GM19328 (cell line): ENCODE measurements around the gene SPATS2L.
A peak's percentile ranks its signal among the peaks of the same experiment; 100 is the strongest.

Source experiments
- ATAC-seq: cut with Tn5 transposase; IDR thresholded peaks from one replicate; pipeline ENCODE4 v1.9.1; 2021; ENCODE audit warnings: mild to moderate bottlenecking, moderate library complexity; ENCODE audit not compliant: unreplicated experiment

Gene SPATS2L, protein sequence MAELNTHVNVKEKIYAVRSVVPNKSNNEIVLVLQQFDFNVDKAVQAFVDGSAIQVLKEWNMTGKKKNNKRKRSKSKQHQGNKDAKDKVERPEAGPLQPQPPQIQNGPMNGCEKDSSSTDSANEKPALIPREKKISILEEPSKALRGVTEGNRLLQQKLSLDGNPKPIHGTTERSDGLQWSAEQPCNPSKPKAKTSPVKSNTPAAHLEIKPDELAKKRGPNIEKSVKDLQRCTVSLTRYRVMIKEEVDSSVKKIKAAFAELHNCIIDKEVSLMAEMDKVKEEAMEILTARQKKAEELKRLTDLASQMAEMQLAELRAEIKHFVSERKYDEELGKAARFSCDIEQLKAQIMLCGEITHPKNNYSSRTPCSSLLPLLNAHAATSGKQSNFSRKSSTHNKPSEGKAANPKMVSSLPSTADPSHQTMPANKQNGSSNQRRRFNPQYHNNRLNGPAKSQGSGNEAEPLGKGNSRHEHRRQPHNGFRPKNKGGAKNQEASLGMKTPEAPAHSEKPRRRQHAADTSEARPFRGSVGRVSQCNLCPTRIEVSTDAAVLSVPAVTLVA

GRCh38 chr2:200306196-200306930 lies at the start of gene SPATS2L:
SPATS2L (plus strand) TSS chr2:200306693; CDS start chr2:200389245, 82,552 bp downstream.
- ATAC-seq: peak; percentile 49

- ATAC-seq: no peak
Observed at GRCh38 chr2:200257570-200257969, 48.9 kb upstream of the SPATS2L start.

DNA sequence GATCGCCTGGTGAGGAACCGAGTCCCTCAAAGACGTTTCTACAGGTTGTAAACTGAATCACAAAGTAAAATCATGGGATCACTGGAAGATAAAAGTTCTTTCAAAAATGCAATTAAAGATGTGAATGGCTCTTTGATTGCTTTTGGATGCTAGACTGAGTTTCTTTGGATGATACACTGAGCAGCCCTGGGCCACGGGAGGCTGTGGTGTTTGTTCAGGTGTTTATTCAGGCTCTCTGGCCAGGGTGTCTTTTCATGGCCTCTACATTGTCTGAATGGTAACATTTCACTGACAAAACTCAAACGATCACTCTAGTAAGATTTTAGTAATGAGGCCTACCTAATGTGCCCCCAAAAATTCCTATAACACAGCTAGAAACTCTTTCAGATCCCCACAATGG lies 48.4 kb upstream of the SPATS2L start:
- no peak for ATAC-seq

DNA sequence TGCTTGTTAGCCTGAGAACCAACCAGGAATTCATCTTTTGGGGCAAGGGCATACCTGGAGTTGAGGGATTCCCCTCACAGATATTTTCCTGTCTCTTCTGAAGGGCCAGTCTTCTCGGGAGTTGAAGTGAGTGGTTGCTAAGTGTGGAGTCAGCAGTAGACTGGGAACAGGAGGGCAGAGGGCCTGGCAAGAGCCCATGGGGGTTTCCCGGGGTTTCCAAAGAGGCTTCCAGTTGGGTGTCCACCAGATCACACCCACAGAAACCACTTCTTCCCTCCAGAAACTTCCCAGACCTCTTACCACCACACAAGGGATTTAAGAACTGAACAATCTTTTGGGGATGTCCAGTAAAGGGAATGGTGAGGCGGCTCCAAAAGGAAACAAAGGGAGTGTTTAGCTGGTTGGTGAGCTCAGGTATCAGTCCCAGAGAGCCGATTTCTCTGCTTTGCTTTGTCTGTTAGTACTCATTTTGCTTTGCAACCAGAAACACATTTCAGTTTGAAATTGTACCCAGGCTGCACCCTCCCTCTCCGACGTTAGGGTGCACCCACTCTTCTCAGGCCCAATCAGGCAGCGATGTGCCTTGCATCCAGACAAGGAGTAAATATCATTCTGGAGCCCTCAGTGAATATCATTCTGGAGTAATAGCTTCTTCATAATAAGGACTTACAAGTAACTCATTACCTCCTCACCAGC lies 47.5 kb upstream of the SPATS2L start:
- no peak for ATAC-seq

DNA sequence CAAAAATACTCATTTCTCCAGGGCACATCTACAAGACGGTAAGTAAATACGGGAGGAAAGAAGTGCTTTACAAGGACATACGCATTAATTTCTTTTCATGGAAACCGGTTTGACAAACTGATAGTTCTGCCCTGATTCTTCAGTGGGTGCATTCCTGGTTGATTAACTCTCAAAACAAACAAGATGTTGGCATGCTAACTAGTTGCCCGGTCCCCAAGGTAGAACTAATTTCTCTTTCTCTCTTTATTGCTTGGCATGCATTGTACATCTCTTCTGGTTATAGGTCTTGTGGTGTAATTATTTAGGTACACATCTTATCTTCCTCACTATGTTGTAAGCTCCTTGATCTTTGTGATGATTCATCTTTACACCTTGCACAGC lies 46.9 kb upstream of the SPATS2L start:
- ATAC-seq: no peak

GRCh38 chr2:200262047-200262446 lies 44.4 kb upstream of the SPATS2L start:
- ATAC-seq: no peak

- ATAC-seq: no peak
Observed at GRCh38 chr2:200263279-200263678, 43.2 kb upstream of the SPATS2L start.

- no peak for ATAC-seq
Observed at GRCh38 chr2:200264631-200265030, 41.9 kb upstream of the SPATS2L start.

GRCh38 chr2:200266406-200266805 lies 40.1 kb upstream of the SPATS2L start:
- ATAC-seq: no peak

DNA sequence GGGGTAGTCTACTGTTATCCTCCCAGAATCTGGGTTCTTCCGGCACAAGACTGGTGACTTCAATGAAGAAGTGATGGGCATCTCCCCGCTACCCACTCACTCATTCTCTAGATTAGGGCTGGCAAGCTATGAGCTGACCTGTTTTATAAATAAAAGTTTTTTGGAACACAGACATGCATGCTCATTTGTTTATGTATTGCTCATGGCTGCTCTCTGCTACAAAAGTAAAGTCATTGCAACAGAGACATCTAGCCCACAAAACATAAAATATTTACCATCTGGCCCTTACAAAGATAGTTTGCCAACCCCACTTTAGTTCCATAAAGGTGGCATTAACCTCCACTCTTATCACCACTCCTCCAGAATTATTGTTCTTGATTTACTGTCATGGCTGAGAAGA lies 39.1 kb upstream of the SPATS2L start:
- ATAC-seq: no peak

- no peak for ATAC-seq
Observed at GRCh38 chr2:200270732-200271131, 35.8 kb upstream of the SPATS2L start.

DNA sequence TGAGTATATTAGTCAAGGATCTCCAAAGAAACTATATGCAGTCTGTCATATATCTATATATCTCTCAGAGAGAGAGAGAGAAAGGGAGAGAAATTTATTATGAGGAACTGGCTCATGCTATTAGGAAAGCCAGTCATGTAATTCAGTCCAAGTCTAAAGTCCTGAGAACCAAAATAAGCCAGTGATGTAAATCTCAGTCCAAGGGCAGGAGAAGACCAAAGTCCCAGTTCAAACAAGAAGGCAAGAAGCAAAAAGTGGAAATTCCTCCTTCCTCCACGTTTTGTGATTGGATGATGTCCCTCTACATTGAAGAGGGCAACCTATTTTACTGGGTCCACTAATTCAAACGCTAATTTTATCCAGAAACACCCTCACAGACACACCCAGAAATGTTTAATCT lies 34.2 kb upstream of the SPATS2L start:
- no peak for ATAC-seq

DNA sequence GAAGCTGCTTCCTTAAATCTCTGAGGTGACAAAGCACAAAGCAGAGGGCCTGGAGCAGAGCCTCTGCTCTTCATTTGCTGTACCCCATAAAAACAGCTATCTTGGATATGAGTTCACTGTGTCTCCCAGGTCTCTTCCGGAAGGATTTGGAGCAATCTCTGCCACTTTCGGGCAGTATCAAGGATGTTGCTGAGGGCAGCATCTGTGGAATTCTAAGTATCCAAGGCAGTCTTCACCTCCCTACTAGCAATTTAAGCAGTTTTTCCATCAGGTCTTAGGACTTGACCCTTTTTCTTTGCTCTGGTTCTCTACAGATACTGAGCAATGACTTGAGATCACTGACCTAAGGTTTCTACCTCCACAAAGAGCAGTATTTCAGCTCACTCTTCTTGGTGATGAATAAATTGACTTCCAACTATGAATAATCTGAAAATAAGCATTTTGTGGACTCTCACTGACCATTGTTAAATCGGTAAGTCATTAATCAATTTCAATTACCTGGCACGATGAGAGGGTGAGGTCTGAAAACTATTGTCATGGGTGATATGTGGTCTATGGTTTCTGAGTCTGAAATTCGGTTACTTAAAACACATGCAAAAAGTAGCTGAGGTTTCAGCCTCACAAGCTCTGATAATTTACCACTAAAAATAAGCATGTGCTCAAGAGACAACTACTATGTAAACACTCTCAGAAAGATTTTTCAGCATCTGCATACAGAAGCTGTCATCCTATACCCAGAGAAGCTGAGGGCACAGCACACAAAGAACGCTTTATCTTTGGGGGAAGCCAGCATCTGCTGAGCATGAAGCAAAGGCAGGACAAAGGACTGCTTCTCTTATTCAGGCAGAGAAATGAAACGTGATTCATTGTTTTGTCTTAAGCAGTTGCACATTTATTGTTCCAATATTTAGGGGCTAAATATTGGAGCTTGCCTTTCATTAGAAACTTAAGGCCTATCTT lies 32.1 kb upstream of the SPATS2L start:
- ATAC-seq: no peak

DNA sequence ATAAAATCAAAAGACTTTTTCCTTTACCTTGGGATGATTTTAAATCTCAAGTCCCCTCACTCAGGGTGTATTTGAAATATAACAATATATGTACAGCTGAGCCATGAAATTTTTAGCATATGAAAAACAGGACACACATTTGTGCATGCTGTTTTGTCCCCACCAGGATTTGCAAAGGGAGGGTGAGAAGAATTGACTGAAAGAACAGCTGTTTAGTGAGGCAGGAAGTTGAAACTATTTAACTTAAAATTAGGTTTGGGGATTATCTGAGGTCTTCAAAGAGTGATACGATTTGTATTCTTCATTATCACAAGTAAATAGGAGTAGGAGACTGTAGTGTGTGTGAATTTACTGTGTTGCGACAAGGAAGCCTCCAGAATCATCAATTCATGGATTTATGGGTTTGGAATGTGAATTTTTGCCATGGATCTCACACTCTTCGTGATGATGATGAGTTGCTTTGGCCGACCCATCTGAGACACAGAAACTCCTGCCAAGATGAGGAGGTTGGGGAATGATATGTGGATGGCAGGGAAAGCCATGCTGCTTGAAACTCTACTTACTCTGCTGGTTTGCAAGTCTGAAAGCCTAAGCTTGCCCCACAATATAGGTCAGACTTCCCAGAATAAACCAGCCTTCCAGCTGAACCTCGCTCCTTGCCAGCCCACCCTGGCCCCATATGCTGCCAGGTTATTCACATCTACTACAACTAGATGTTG lies 31.0 kb upstream of the SPATS2L start:
- no peak for ATAC-seq

- no peak for ATAC-seq
Observed at GRCh38 chr2:200276472-200276871, 30.0 kb upstream of the SPATS2L start.

DNA sequence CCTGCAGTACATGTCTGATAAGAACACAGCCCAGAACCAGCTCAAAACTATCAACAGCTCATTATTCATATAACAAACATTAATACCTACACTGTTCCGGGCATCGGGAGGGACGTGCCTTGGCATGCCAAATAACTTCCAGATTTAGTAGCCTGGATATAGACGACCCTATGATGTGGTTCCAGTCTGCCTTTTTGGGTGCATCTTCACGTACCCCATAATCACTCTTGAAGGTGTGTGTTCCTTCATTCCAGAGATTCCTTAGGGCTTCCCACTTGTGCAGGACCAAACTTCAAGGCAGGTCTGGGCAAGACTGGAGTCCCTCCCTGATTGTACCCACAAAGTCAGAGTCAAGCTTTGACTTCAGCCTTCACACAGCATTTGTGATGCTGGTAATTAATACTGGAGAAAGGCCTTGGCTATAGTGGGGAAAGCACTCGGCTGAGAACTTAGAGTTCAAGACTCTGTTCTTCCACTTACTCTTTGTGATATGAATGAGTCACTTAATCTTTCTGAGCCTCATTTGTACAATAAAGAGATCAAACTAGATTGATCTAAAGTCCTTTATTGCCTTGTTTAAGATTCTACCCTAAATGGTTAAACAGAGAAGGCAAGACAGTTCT lies 27.7 kb upstream of the SPATS2L start:
- no peak for ATAC-seq

DNA sequence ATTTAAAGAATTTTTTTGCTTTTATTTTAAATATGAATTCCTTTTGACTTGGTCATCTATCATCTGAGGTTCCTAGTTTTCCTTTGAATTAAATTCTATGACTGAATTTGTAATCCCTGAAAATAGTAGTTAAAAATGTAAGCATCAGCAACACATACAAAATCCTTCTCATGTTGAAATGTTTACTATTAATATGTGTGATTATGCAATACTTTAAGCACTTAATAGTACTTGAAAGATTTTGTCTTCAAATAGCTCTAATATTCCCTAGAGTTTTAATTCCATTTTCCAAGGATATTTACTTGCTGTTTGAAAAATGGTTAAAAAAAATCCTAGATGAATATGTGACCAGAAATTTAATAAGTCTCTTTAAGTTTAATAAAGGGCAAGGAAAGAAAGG lies 26.6 kb upstream of the SPATS2L start:
- no peak for ATAC-seq

- no peak for ATAC-seq
Observed at GRCh38 chr2:200286578-200286977, 19.9 kb upstream of the SPATS2L start.
